ENCODE measurements around the gene SOX1. TPM values are rescaled to one million over a fixed set of nuclear protein-coding genes. Genes with fewer than 3 reads are reported as not detected.

SOX1 gene
- total RNA-seq, 6 experiments from 2014 or later = not detected

GRCh38 chr13:112062072-112062567, 4.8 kb upstream of the SOX1 start:
- no peak overlapping the region for H3K4me3 Mint-ChIP-seq

GRCh38 chr13:112062571-112063570, 4.1 kb upstream of the SOX1 start:
- H3K9me3 Mint-ChIP-seq = no peaks in the 10 kb centered on the region; the same call in 1 of the 2 replicates
- H3K4me1 Mint-ChIP-seq (ENCODE audit: low read depth) = no peaks in the 10 kb centered on the region
- H3K4me3 Mint-ChIP-seq = no peak overlapping the region
- peaks cover 48% of the 10 kb centered on the region for H3K27me3 Mint-ChIP-seq (ENCODE audit: insufficient read depth)
- no peaks in the 10 kb centered on the region for H3K36me3 Mint-ChIP-seq (ENCODE audit: low read depth)
- TF ChIP-seq CTCF (IDR thresholded peaks at IDR 0.05) = no peak
- DNase-seq = no peak
- no peak overlapping the region for H3K27ac Mint-ChIP-seq

More at GRCh38 chr13:112062072-112062567, 4.8 kb upstream of the SOX1 start:
- H3K4me1 Mint-ChIP-seq (ENCODE audit: low read depth) = no peaks in the 10 kb centered on the region
- no peak overlapping the region for H3K27ac Mint-ChIP-seq
- DNase-seq = no peak
- peaks cover 48% of the 10 kb centered on the region for H3K27me3 Mint-ChIP-seq (ENCODE audit: insufficient read depth)
- no peak for TF ChIP-seq CTCF (IDR thresholded peaks at IDR 0.05)
- no peaks in the 10 kb centered on the region; the same call in 1 of the 2 replicates for H3K9me3 Mint-ChIP-seq
- H3K36me3 Mint-ChIP-seq (ENCODE audit: low read depth) = no peaks in the 10 kb centered on the region

GRCh38 chr13:112063807-112064206, 3.1 kb upstream of the SOX1 start:
- no peaks in the 10 kb centered on the region; the same call in 1 of the 2 replicates for H3K36me3 Mint-ChIP-seq (ENCODE audit: low read depth)
- H3K27ac Mint-ChIP-seq = no peak overlapping the region
- peaks cover 44% of the 10 kb centered on the region for H3K27me3 Mint-ChIP-seq (ENCODE audit: insufficient read depth)
- H3K4me1 Mint-ChIP-seq (ENCODE audit: low read depth) = no peaks in the 10 kb centered on the region
- H3K9me3 Mint-ChIP-seq = peaks cover 1% of the 10 kb centered on the region
- TF ChIP-seq CTCF (IDR thresholded peaks at IDR 0.05) = no peak
- no peak for DNase-seq
- H3K4me3 Mint-ChIP-seq = no peak overlapping the region

- H3K4me3 Mint-ChIP-seq = no peak overlapping the region
- H3K36me3 Mint-ChIP-seq (ENCODE audit: low read depth) = peaks cover 4% of the 10 kb centered on the region; the same call in 1 of the 2 replicates
- peaks cover 5% of the 10 kb centered on the region for H3K9me3 Mint-ChIP-seq
- H3K4me1 Mint-ChIP-seq (ENCODE audit: low read depth) = no peaks in the 10 kb centered on the region
- no peak for DNase-seq
- H3K27me3 Mint-ChIP-seq (ENCODE audit: insufficient read depth) = peaks cover 42% of the 10 kb centered on the region
- no peak overlapping the region for H3K27ac Mint-ChIP-seq
- no peak for TF ChIP-seq CTCF (IDR thresholded peaks at IDR 0.05)
Observed at GRCh38 chr13:112064222-112064621, 2.7 kb upstream of the SOX1 start.

GRCh38 chr13:112065521-112065866, 1.5 kb upstream of the SOX1 start:
- peaks cover 6% of the 10 kb centered on the region; the same call in 1 of the 2 replicates for H3K36me3 Mint-ChIP-seq (ENCODE audit: low read depth)
- H3K4me3 Mint-ChIP-seq = no peak overlapping the region
- no peak for TF ChIP-seq CTCF (IDR thresholded peaks at IDR 0.05)
- H3K9me3 Mint-ChIP-seq = peaks cover 8% of the 10 kb centered on the region
- no peaks in the 10 kb centered on the region for H3K4me1 Mint-ChIP-seq (ENCODE audit: low read depth)
- H3K27me3 Mint-ChIP-seq (ENCODE audit: insufficient read depth) = peaks cover 41% of the 10 kb centered on the region
- no peak overlapping the region for H3K27ac Mint-ChIP-seq
- no peak for DNase-seq

Measured in HFFc6 (cell line).